Heart left ventricle (tissue), 16 donors: ENCODE results near the gene SULT4A1. TPM values are rescaled to one million over a fixed set of nuclear protein-coding genes. Genes with fewer than 3 reads are reported as not detected.

Experiments
- ATAC-seq, 4 donors: fragments of 200-7000 bp; cut with Tn5 transposase; one replicate each; pipeline ENCODE4 v1.9.1; 2020 to 2022; ENCODE audit warnings: moderate library complexity in 4 of 4, mild to moderate bottlenecking in 3 of 4, moderate number of reproducible peaks in 1 of 4
- DNase-seq, 5 donors: peaks; one replicate each; pipeline ENCODE4 v3.0.0-alpha.2; 2020
- H3K27ac ChIP-seq, 12 donors: fragments of 200-600 bp; sonication (generic) in 4 of 12; one replicate each; pipeline versions ENCODE4 v1.5.0 to v1.8.0; 2016 to 2022; ENCODE audit warnings: mild to moderate bottlenecking in 2 of 12
- H3K27me3 ChIP-seq, 9 donors: fragments of 200-600 bp; sonication (generic) in 2 of 9; one replicate each; pipeline versions ENCODE4 v1.5.1 to v1.8.0; 2016 to 2022; ENCODE audit warnings: mild to moderate bottlenecking in 3 of 9
- H3K36me3 ChIP-seq, 9 donors: fragments of 200-600 bp; sonication (generic) in 2 of 9; one replicate each; pipeline versions ENCODE4 v1.5.0 to v1.8.0; 2018 to 2022; ENCODE audit warnings: mild to moderate bottlenecking in 2 of 9
- H3K4me1 ChIP-seq, 12 donors: fragments of 200-600 bp; sonication (generic) in 4 of 12; one replicate each; pipeline versions ENCODE4 v1.5.0 to v1.8.0; 2016 to 2022; ENCODE audit warnings: mild to moderate bottlenecking in 3 of 12
- H3K4me3 ChIP-seq, 12 donors: fragments of 200-600 bp; sonication (generic) in 4 of 12; one replicate each; pipeline versions ENCODE4 v1.5.0 to v1.8.0; 2017 to 2022; ENCODE audit warnings: mild to moderate bottlenecking in 9 of 12, moderate library complexity in 4 of 12
- H3K9me3 ChIP-seq, 12 donors: fragments of 200-600 bp; sonication (generic) in 4 of 12; one replicate each; pipeline versions ENCODE4 v1.5.0 to v1.8.0; 2016 to 2022; ENCODE audit warnings: mild to moderate bottlenecking in 1 of 12
- CTCF ChIP-seq, 12 donors: fragments of 200-600 bp; sonication (generic) in 4 of 12; IDR thresholded peaks; one replicate each; pipeline versions ENCODE4 v1.5.0 to v1.8.0; 2018 to 2022; ENCODE audit warnings: antibody characterized with exemption in 12 of 12, mild to moderate bottlenecking in 5 of 12
- POLR2A ChIP-seq, 2 donors: fragments of 450-650 bp; IDR thresholded peaks; one replicate each; pipeline ENCODE4 v1.6.1; 2017; ENCODE audit warnings: antibody characterized with exemption in 2 of 2, mild to moderate bottlenecking in 2 of 2, moderate library complexity in 2 of 2
- WGBS, 4 donors: extraction: QIAGEN DNeasy Blood & Tissue Kit in 2 of 4; methylation state at CpG; one replicate each; pipeline versions ENCODE4 v1.1.5 to v1.1.7; 2013 to 2018; 5-methylcytosine and 5-hydroxymethylcytosine counted together
- intact Hi-C, 10 donors: fragments of 100-400 bp; cut with DNase I; formaldehyde crosslinking; loops; one replicate each; pipeline versions ENCODE4 v1.11.1 to v1.14.2; 2022
- polyA plus RNA-seq, 2 donors: library from polyadenylated mRNA; stranded (reverse); fragments of 200-250 nt; gene quantifications; one replicate each; pipeline ENCODE4 v1.2.3, GENCODE V29; 2013
- total RNA-seq, 9 donors: library from RNA; depleted of rRNA in 2 of 9; stranded (reverse); fragments of >200 nt in 2 of 9; fragmentation: NEBNext Ultra II Directional in 3 of 9; extraction: Animal tissue kit (Norgen Biotek cat#: 25700) in 3 of 9; gene quantifications; one replicate each; pipeline versions ENCODE4 v1.1.0 to v1.2.4, GENCODE V29; 2016 to 2023
- donor health status: ischemic (EF 13 %, LVEDD 7.1; RV severe dilation, severe dysfunction).
- donor health status: healthy with polysubstance abuse.
- donor health status: DM: no; HTN: yes; CAD: no.
- donor health status: DM: no; HTN: no; CAD: no.
- donor health status: ischemic (EF 25% LVEDD 6.9; RV normal size, moderate dysfunction).
- donor health status: ischemic (EF 25% LVEDD 5.7; RV mildly dilated, moderate dysfunction).
- donor health status: healthy.
- donor health status: DM: yes; HTN: yes; CAD: no.
- donor health status: ischemic (EF 35%, LVEDD 5.7; RV mildly dilated, moderate dysfunction).
- donor health status: nonischemic (EF 11% LVEDD 7.7; RV severe dilation, severe dysfunction).
- donor health status: DM: yes; HTN: yes; CAD: no.
- donor health status: PGD.
- donor health status: ischemic (EF 29% LVEDD 5.4; RV normal size, mild dysfunction).
- donor health status: nonischemic (EF 23%, LVEDD 6.1; RV moderate dilation, normal function).

The SULT4A1 gene
- total and polyA plus RNA-seq, 11 donors = 0.07 to 0.92 (median 0.21) TPM; not detected in 6

- no peak for DNase-seq
Observed at GRCh38 chr22:43855431-43855830, 6.9 kb downstream of the SULT4A1 start.

GRCh38 chr22:43854786-43855271 lies 7.5 kb downstream of the SULT4A1 start:
- 91 to 97% (median 92%) methylated on average over 9 to 13 of the region's 13 CpGs for WGBS, 4 donors

More at GRCh38 chr22:43855431-43855830, 6.9 kb downstream of the SULT4A1 start:
- no peaks in the 10 kb centered on the region for H3K4me1 ChIP-seq
- H3K27ac ChIP-seq = no peak overlapping the region
- H3K4me3 ChIP-seq = no peak overlapping the region
- intact Hi-C loops = no loop called here
- peaks cover 0 to 15% (median 0%) of the 10 kb centered on the region in 12 donors for H3K9me3 ChIP-seq
- peaks cover 0 to 31% (median 6%) of the 10 kb centered on the region in 9 donors for H3K27me3 ChIP-seq
- no peak for ATAC-seq
- no peak for TF ChIP-seq POLR2A (IDR thresholded peaks at IDR 0.05)
- no peak for TF ChIP-seq CTCF (IDR thresholded peaks at IDR 0.05)
- 70 to 97% (median 85%) methylated on average over 4 of the region's 4 CpGs for WGBS, 4 donors
- H3K36me3 ChIP-seq = no peaks in the 10 kb centered on the region

GRCh38 chr22:43854121-43854785 lies 8.1 kb downstream of the SULT4A1 start:
- Histone ChIP-seq H3K4me1 (no peaks in the 10 kb centered on the region), H3K27me3 (peaks cover 0 to 19% (median 0%) of the 10 kb centered on the region in 9 donors), H3K4me3 (no peak overlapping the region), H3K27ac (no peak overlapping the region), H3K9me3 (peaks cover 0 to 15% (median 0%) of the 10 kb centered on the region in 12 donors), H3K36me3 (no peaks in the 10 kb centered on the region)
- TF ChIP-seq POLR2A (IDR thresholded peaks at IDR 0.05) (no peak), CTCF (IDR thresholded peaks at IDR 0.05) (no peak)
- WGBS, 4 donors = 80 to 92% (median 86%) methylated on average over 14 of the region's 14 CpGs
- DNase-seq (peak in 2 of 5 donors; percentile 7 to 43), ATAC-seq (no peak)
- intact Hi-C loops = no loop called here

More at GRCh38 chr22:43854786-43855271, 7.5 kb downstream of the SULT4A1 start:
- intact Hi-C loops = no loop called here
- TF ChIP-seq POLR2A (IDR thresholded peaks at IDR 0.05) = no peak
- TF ChIP-seq CTCF (IDR thresholded peaks at IDR 0.05) = no peak
- no peak overlapping the region for H3K27ac ChIP-seq
- ATAC-seq (no peak), DNase-seq (peak in 1 of 5 donors; percentile 12)
- H3K9me3 ChIP-seq = peaks cover 0 to 15% (median 0%) of the 10 kb centered on the region in 12 donors
- no peak overlapping the region for H3K4me3 ChIP-seq
- H3K36me3 ChIP-seq = no peaks in the 10 kb centered on the region
- no peaks in the 10 kb centered on the region for H3K4me1 ChIP-seq
- peaks cover 0 to 25% (median under 1%) of the 10 kb centered on the region in 9 donors for H3K27me3 ChIP-seq

GRCh38 chr22:43853328-43853931 lies 8.9 kb downstream of the SULT4A1 start:
- 72 to 83% (median 79%) methylated on average over 4 to 10 of the region's 10 CpGs for WGBS, 4 donors
- no peaks in the 10 kb centered on the region for H3K36me3 ChIP-seq
- ATAC-seq = no peak

More at GRCh38 chr22:43853328-43853931, 8.9 kb downstream of the SULT4A1 start:
- H3K27ac ChIP-seq = no peak overlapping the region
- H3K4me3 ChIP-seq = no peak overlapping the region
- no peaks in the 10 kb centered on the region for H3K4me1 ChIP-seq
- H3K9me3 ChIP-seq = peaks cover 0 to 15% (median 0%) of the 10 kb centered on the region in 12 donors
- intact Hi-C loops = no loop called here
- TF ChIP-seq CTCF (IDR thresholded peaks at IDR 0.05) (no peak), POLR2A (IDR thresholded peaks at IDR 0.05) (no peak)
- peak in 2 of 5 donors; percentile 11 to 54 for DNase-seq
- H3K27me3 ChIP-seq = peaks cover 0 to 14% (median 0%) of the 10 kb centered on the region in 9 donors
